Uterus (tissue), 4 donors: ENCODE measurements around the gene CCDC93. TPM values are rescaled to one million over a fixed set of nuclear protein-coding genes. Genes with fewer than 3 reads are reported as not detected.

Experiments used
- DNase-seq, 2 donors: peaks; one replicate each; pipeline ENCODE4 v3.0.0-alpha.2; 2019 to 2020
- H3K27ac ChIP-seq, 2 donors: fragments of 200-600 bp; sonication (generic); 1 replicate in 1 of 2; 2 replicates in 1 of 2; pipeline ENCODE4 v1.5.1; 2016 to 2018
- H3K27me3 ChIP-seq, 2 donors: fragments of 200-600 bp; sonication (generic); one replicate each; pipeline ENCODE4 v1.5.1; 2018 to 2019; ENCODE audit warnings: control low read depth in 1 of 2
- H3K36me3 ChIP-seq, 2 donors: fragments of 200-600 bp; sonication (generic); one replicate each; pipeline ENCODE4 v1.5.1; 2019; ENCODE audit warnings: control low read depth in 1 of 2
- H3K4me1 ChIP-seq, 2 donors: fragments of 200-600 bp; sonication (generic); one replicate each; pipeline ENCODE4 v1.5.1; 2018 to 2019; ENCODE audit warnings: control low read depth in 1 of 2
- H3K4me3 ChIP-seq, 2 donors: fragments of 200-600 bp; sonication (generic); 1 replicate in 1 of 2; 2 replicates in 1 of 2; pipeline ENCODE4 v1.5.1; 2018 to 2019; ENCODE audit warnings: mild to moderate bottlenecking in 1 of 2
- H3K9me3 ChIP-seq, 2 donors: fragments of 200-600 bp; sonication (generic); one replicate each; pipeline ENCODE4 v1.5.1; 2019; ENCODE audit warnings: control low read depth in 1 of 2
- POLR2A ChIP-seq, 2 donors: fragments of 450-650 bp; IDR thresholded peaks; one replicate each; pipeline ENCODE4 v1.6.1; 2016; ENCODE audit warnings: antibody characterized with exemption in 2 of 2, mild to moderate bottlenecking in 1 of 2, moderate library complexity in 1 of 2
- intact Hi-C: fragments of 100-400 bp; cut with DNase I; formaldehyde crosslinking; loops from one replicate; pipeline ENCODE4 v1.15.1; 2023; ENCODE audit warnings: low total_unique reads
- total RNA-seq, 4 donors: library from RNA; depleted of rRNA in 3 of 4; stranded (reverse); fragments of >200 nt in 3 of 4; gene quantifications; one replicate each; pipeline versions ENCODE4 v1.1.0 to v1.2.4, GENCODE V29; 2014 to 2023
- TF ChIP-seq, protein P1 (sequence below), 4 experiments: fragments of 200-600 bp in 2 of 4; fragments of 450-650 bp in 2 of 4; sonication (generic) in 2 of 4; IDR thresholded peaks; one replicate each; pipeline ENCODE4 v1.5.1; 2016 to 2019; ENCODE audit warnings: antibody characterized with exemption in 4 of 4, mild to moderate bottlenecking in 2 of 4, moderate library complexity in 1 of 4
- donor health status: DM: yes; HTN: yes; CAD: no.

CCDC93 gene
- total RNA-seq, 4 donors from 2014 or later: 6.5 to 45.5 (median 32.7) TPM

DNA sequence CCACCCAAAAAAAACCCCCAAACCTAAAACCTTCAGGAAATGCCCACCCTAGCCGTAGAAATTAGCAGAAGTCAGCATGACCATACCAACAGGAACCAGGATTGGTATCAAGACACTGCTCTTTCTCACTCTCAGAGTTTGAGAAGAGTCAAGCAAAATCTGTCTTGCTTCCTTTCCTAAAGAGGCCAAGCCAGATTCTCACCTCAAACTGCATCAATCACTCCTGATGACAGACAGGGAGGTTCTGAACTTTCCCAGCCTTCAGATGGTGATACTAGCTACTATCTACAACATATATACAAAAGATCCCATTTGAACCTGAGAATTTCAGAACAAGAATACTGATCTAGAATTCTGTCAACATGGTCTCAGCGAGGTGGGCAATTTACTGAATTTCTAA is 29.7 kb downstream of the CCDC93 start:
- Histone ChIP-seq H3K4me3 (no peak overlapping the region), H3K9me3 (no peaks in the 10 kb centered on the region), H3K4me1 (no peaks in the 10 kb centered on the region), H3K36me3 (no peaks in the 10 kb centered on the region), H3K27me3 (no peaks in the 10 kb centered on the region), H3K27ac (no peak overlapping the region)
- intact Hi-C loops: no loop called here
- TF ChIP-seq, protein P1, sequence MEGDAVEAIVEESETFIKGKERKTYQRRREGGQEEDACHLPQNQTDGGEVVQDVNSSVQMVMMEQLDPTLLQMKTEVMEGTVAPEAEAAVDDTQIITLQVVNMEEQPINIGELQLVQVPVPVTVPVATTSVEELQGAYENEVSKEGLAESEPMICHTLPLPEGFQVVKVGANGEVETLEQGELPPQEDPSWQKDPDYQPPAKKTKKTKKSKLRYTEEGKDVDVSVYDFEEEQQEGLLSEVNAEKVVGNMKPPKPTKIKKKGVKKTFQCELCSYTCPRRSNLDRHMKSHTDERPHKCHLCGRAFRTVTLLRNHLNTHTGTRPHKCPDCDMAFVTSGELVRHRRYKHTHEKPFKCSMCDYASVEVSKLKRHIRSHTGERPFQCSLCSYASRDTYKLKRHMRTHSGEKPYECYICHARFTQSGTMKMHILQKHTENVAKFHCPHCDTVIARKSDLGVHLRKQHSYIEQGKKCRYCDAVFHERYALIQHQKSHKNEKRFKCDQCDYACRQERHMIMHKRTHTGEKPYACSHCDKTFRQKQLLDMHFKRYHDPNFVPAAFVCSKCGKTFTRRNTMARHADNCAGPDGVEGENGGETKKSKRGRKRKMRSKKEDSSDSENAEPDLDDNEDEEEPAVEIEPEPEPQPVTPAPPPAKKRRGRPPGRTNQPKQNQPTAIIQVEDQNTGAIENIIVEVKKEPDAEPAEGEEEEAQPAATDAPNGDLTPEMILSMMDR (IDR thresholded peaks at IDR 0.05): no peak
- TF ChIP-seq POLR2A (IDR thresholded peaks at IDR 0.05): no peak
- DNase-seq: no peak

DNA sequence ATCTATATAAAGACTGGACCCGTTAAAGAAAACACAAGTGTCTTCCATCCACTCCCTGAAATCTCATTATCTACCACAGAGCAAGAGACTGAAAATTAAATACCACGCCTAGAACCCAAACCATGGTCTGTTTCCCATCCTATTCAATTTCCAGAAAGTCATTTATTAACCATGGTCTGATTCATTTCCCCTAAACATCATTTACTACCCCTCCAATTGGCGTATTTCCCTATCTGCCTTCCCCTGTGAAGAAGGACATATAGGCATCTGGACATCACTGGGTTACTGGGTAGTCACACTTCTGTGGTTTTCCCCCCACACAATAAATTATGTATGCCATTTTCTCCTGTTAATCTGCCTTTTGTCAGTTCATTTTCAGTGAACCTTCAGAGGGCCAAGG is 30.8 kb downstream of the CCDC93 start:
- H3K27ac ChIP-seq: no peak overlapping the region
- H3K36me3 ChIP-seq: no peaks in the 10 kb centered on the region
- no peaks in the 10 kb centered on the region for H3K9me3 ChIP-seq
- H3K4me3 ChIP-seq: no peak overlapping the region
- TF ChIP-seq POLR2A (IDR thresholded peaks at IDR 0.05): no peak
- TF ChIP-seq, protein P1 (IDR thresholded peaks at IDR 0.05): no peak
- intact Hi-C loops: no loop called here
- H3K27me3 ChIP-seq: no peaks in the 10 kb centered on the region
- no peak for DNase-seq
- no peaks in the 10 kb centered on the region for H3K4me1 ChIP-seq

DNA sequence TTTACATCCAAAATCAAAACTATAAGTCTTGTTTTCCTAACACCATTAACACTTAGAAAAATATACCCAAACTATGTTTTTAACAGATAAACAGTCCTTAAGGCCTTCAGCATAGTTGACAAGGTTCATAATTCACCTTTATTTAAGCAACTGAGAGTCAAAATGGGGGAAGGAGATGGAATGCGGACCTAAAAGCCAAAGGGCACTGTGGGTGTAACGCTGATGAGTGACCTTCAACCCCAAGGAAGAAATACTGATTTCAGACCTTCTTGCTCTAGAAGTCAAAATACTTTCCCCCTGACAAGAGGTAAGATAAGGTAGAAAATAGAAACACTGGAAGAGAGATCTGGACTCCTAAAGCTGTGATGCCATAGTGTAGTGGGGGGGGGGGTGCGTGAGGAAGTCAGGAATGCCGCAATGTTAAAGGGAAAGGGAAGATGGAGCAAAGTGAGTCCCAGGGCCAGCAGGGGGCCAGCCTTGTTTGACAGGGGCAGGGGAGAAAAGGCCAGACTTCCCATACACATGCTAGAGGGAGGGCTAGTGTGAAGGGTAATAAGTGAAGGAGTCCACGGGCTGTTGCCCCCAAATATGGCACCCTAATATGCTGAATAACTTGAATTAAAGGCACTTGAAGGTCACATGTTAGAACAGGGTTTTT is 31.4 kb downstream of the CCDC93 start:
- Histone ChIP-seq H3K36me3 (no peaks in the 10 kb centered on the region), H3K4me3 (no peak overlapping the region), H3K9me3 (no peaks in the 10 kb centered on the region), H3K27me3 (no peaks in the 10 kb centered on the region), H3K4me1 (no peaks in the 10 kb centered on the region), H3K27ac (no peak overlapping the region)
- DNase-seq: no peak
- intact Hi-C loops: no loop called here
- TF ChIP-seq, protein P1 (IDR thresholded peaks at IDR 0.05): no peak
- no peak for TF ChIP-seq POLR2A (IDR thresholded peaks at IDR 0.05)

DNA sequence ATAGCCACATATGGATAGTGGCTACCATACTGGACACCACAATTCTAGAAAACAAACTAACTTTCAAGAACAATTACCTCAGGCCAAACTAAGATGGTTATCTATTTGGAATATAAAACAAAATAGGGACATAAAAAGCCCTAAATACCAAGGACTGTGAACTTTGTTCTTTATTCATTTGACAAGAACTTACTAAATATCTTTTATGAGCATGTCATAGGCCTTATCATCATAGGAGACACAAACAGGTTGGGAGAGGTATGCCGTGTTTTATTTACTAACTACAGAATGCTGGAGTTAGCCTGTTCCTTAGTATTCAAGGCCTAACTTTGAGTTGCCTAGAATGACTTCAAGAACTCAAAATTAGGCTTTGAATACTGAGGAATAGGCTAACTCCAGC is 32.1 kb downstream of the CCDC93 start:
- no peaks in the 10 kb centered on the region for H3K36me3 ChIP-seq
- H3K4me3 ChIP-seq: no peak overlapping the region
- intact Hi-C loops: no loop called here
- no peak for DNase-seq
- no peak for TF ChIP-seq POLR2A (IDR thresholded peaks at IDR 0.05)
- TF ChIP-seq, protein P1 (IDR thresholded peaks at IDR 0.05): no peak
- peak overlapping the region in 1 of 2 donors; percentile 54 for H3K27ac ChIP-seq
- no peaks in the 10 kb centered on the region for H3K27me3 ChIP-seq
- no peaks in the 10 kb centered on the region for H3K9me3 ChIP-seq
- H3K4me1 ChIP-seq: no peaks in the 10 kb centered on the region

DNA sequence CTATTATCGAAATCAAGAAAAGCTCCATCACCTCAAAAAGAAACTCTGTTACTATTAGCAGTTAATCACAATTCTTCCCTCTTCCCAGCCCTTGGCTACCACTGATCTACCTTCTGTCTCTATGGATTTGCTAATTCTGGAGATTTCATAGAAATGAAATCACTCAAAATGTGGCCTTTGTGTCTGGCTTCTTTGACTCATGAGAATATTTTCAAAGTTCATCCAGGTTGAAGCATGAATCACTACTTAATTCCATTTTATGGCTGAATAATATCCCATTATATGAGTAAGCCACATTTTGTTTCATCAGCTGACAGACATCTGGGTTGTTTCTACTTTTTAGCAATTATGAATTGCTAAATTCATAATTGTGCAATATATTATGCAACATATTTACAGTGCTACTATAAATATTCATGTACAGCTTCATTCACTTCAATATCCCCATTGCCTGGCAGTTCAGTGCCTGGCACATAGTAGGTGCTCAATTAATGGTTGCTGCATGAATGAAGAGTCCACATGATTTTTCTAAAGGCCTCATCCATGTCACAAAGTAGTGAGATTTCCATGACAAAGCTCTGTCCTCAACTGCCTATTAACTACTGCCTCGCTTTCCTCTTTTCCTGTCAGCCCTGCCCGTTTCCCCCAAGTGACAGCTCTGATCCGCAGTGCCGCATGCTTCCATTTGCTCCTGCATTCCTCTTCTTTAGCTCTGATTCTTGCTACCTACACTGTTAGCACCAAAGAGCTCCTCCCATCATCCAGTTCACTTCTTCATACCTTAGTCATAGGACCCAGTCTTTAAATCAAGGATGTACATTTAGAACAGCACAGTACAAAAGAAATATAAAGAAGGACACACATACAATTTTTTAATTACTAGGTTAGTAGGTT is 32.8 kb downstream of the CCDC93 start:
- H3K27ac ChIP-seq: peak overlapping the region in 1 of 2 donors; percentile 54

More for the DNA sequence above, 32.8 kb downstream of the CCDC93 start:
- Histone ChIP-seq H3K36me3 (no peaks in the 10 kb centered on the region), H3K4me1 (no peaks in the 10 kb centered on the region), H3K9me3 (no peaks in the 10 kb centered on the region), H3K4me3 (no peak overlapping the region), H3K27me3 (no peaks in the 10 kb centered on the region)
- intact Hi-C loops: no loop called here
- no peak for DNase-seq
- TF ChIP-seq, protein P1 (IDR thresholded peaks at IDR 0.05): no peak
- no peak for TF ChIP-seq POLR2A (IDR thresholded peaks at IDR 0.05)
